GM21423 (cell line): Measurements from ENCODE around the gene TBX18.

Experiments
- ATAC-seq: cut with Tn5 transposase; IDR thresholded peaks from one replicate; pipeline ENCODE4 v1.9.1; 2021; ENCODE audit warnings: mild to moderate bottlenecking, moderate library complexity; ENCODE audit not compliant: unreplicated experiment

The TBX18 gene

DNA sequence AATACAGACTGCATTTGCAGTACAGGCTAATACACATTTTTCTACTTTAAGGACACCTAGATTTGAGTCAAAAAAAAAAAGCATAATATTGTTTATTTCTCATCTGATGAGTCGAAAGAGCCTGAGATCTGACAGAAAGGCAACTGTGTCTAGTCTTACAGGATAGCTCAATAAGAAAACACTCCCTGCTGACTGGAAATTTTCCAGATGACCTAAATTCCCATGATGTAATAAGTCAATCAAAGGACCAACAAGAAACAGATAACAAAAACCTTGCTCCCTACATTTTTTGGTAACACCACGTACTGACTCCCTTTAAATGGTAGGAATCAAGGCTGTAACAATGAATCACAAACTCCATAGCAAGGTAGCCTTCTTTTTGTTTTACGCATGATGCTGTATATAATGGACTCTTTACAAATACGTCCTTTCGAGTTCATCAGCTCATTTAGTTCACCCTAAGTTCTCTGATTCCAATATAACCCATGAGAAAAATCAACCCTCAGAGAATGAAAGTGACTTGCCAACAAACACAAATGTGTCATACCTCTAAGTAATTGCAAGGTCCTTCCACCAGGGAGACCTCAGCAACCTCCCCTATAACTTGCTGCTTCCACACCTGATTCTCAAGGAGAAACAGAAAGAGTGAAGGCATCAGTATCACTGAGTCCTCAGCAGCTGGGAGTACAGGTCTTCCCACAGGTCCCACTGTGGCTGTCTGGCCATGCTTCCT lies 12.1 kb downstream of the TBX18 start:
- no peak for ATAC-seq

GRCh38 chr6:84749181-84749580 lies 15.2 kb downstream of the TBX18 start:
- no peak for ATAC-seq

DNA sequence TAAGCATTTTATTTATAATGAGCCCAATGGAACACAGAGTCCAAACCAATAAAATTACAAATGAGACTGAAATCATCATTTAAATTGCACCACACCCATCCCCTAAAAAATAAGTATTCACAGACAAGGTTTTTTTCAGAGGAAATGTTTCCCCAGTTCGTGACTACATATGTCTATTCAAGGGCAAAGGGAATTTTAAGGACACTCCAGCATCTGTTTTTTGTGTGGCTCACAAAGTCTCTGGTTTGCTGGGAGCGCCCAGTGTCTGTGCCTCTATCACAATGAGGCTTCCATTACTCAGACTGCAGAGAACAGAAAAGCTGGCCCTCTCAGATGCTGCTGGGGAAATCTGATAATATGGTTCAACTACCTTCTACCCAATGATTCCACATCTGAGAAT lies 16.0 kb downstream of the TBX18 start:
- ATAC-seq, result no peak

GRCh38 chr6:84743616-84744015 lies 20.8 kb downstream of the TBX18 start:
- no peak for ATAC-seq

GRCh38 chr6:84740385-84740784 lies 24.0 kb downstream of the TBX18 start:
- ATAC-seq, result no peak

- ATAC-seq, result no peak
Measured at GRCh38 chr6:84739866-84740208, 24.6 kb downstream of the TBX18 start.

GRCh38 chr6:84738996-84739865 lies 25.2 kb downstream of the TBX18 start:
- ATAC-seq, result no peak

DNA sequence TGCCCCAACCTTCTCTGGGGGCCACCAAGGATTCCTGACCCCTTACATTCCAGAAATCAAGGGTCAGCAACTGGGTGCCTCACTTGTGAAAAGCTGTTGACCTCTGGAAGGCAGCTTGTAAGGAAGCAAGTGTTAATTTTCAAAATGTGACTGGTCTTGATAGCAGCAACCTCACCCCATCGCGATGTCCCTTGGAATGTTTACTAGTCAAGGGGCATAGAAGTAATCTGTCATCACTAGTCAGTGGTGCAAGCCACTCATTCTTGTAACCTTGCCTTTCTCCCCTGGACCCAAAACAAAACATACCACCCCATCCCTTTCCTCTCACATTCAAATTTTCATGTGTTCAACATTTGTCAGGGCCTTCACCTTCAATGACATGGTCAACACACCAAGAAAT lies 30.5 kb downstream of the TBX18 start:
- ATAC-seq, result no peak

- no peak for ATAC-seq
Measured at GRCh38 chr6:84731901-84732300, 32.5 kb downstream of the TBX18 start.

GRCh38 chr6:84731401-84731800 lies 33.0 kb downstream of the TBX18 start:
- no peak for ATAC-seq

GRCh38 chr6:84728602-84729001 lies 35.8 kb downstream of the TBX18 start:
- ATAC-seq, result no peak

GRCh38 chr6:84719152-84719551 lies 45.2 kb downstream of the TBX18 start:
- ATAC-seq, result no peak

DNA sequence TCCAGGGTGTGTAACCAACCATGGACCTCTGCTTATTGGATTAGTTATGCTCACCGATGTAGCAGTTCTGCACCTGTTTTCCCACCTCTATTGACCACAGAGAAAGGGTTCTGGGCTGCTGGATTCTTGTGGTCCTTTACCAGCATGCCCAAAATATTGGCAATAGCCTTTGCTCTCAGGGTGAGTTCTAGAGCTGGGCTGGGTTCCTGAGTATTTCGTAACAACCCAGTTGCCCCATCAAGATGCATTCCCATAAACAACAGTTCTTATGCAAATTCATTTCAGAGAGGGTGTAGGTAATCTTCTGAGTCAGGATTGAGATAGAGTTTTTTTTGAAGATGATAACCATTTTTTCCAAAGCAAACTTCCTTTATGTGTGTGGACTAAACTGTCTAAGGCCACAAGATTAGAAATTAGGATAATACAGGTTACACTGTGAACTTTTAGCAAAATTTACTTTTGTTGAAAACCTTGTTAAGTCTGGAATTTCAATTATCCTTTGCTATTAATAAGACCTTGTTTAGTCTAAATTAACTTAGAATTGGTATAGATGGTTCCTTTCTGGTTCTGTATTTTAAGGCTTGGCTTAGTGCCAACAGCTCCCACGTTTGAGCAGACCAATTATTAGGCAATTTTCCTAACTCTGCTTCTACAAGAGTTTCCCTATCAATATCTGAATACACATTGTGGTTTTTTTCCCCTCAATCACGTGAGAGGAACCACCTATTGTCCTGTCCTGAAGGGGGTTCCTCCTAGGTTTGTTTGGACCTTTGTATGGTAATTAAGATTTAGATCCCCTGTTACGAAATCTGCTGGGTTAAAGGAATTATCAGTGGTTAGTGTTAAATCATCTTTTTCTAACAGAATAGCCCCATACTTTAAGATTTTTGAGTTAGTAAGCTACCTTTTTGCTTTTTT lies 46.1 kb downstream of the TBX18 start:
- no peak for ATAC-seq

DNA sequence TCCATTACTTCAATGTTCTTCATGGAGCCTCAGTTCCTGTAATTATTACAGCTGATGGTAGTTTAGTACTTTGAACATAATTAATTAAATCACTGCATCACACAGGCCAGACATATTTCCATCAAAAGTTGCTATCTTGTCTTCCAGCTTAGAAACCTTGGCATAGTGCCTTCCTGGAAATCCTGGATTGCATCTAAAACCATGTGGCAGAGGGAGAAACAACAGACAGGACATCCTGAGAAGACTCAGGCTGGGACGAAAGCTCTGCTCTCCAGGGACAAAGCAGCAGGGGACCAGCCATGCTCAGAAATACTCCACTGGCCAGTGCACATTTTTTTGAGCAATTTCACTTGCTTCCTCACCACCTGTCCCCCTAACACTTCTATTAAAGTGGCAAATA lies 55.3 kb downstream of the TBX18 start:
- no peak for ATAC-seq

GRCh38 chr6:84707171-84707570 lies 57.2 kb downstream of the TBX18 start:
- no peak for ATAC-seq

GRCh38 chr6:84696166-84696565 lies 68.2 kb downstream of the TBX18 start:
- ATAC-seq, result no peak

- no peak for ATAC-seq
Measured at GRCh38 chr6:84691978-84692623, 72.3 kb downstream of the TBX18 start.

DNA sequence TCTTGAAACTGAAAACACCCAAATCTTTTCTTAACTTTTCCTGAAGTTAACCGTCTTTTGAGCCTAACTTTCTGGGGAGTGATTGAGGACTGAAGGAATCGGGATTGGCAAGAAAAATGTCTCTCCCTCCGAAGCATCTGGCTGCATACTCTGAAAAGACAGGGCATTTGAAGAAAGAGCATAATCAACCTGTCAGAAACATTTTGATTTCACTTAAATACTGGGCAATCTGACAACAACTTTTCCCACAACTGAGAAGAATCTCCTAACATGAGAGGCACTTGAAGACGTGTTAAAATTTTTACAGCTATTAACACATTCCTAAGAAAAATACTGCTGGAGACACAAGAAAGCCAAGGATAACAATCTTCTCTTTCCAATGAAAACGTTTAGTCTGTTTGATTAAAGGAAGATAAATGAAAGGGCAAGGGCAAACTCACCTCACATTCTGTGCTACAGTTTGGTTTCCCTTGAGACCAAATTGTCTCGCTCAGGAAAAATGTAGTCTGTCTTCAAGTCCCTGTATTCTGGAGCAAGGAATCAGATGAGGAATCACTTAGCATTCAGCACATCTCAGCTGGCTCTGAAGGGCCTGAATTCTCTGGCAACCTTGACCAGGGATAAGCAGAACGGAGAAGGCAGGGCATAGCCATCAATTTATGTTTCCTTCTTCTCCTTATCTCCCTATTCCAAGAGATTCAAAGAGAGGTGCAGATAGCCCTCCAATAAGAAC lies 76.1 kb downstream of the TBX18 start:
- no peak for ATAC-seq

GRCh38 chr6:84687431-84687830 lies 77.0 kb downstream of the TBX18 start:
- ATAC-seq, result no peak

GRCh38 chr6:84685983-84686584 lies 78.3 kb downstream of the TBX18 start:
- ATAC-seq, result no peak
